Stimulated activated naive B cell treated with anti-CD40 and anti-IgM and Interleukin-4, amounts not matched to agents 10 μg/mL and 1 μg/mL and 100 μg/mL, for 72 hours (primary cell): ENCODE results near the gene PLA2G4E.

Experiments
- ATAC-seq, 2 donors: fragments of 150-1000 bp; cut with Tn5 transposase; replicated peaks; 2 replicates each; pipeline ENCODE4 v1.10.0; 2021; ENCODE audit warnings: moderate library complexity in 1 of 2
- DNase-seq: peaks from one replicate; pipeline ENCODE4 v3.0.0; 2021
- H3K27ac Mint-ChIP-seq: one replicate; pipeline ENCODE4 v1.8.0; 2022; ENCODE audit warnings: mild to moderate bottlenecking, mixed read lengths
- H3K27me3 Mint-ChIP-seq, 2 donors: one replicate each; pipeline ENCODE4 v1.8.0; 2022; ENCODE audit warnings: mixed read lengths in 2 of 2
- H3K36me3 Mint-ChIP-seq, 2 donors: one replicate each; pipeline ENCODE4 v1.8.0; 2022; ENCODE audit warnings: mixed read lengths in 2 of 2, mild to moderate bottlenecking in 1 of 2
- H3K4me1 Mint-ChIP-seq, 2 donors: one replicate each; pipeline ENCODE4 v1.8.0; 2022; ENCODE audit warnings: mixed read lengths in 2 of 2, mild to moderate bottlenecking in 1 of 2
- H3K4me3 Mint-ChIP-seq, 2 donors: one replicate each; pipeline ENCODE4 v1.8.0; 2022; ENCODE audit warnings: mild to moderate bottlenecking in 2 of 2, mixed read lengths in 2 of 2, moderate library complexity in 1 of 2
- H3K9me3 Mint-ChIP-seq, 2 donors: one replicate each; pipeline ENCODE4 v1.8.0; 2022; ENCODE audit warnings: mixed read lengths in 2 of 2, mild to moderate bottlenecking in 1 of 2

Gene PLA2G4E

DNA sequence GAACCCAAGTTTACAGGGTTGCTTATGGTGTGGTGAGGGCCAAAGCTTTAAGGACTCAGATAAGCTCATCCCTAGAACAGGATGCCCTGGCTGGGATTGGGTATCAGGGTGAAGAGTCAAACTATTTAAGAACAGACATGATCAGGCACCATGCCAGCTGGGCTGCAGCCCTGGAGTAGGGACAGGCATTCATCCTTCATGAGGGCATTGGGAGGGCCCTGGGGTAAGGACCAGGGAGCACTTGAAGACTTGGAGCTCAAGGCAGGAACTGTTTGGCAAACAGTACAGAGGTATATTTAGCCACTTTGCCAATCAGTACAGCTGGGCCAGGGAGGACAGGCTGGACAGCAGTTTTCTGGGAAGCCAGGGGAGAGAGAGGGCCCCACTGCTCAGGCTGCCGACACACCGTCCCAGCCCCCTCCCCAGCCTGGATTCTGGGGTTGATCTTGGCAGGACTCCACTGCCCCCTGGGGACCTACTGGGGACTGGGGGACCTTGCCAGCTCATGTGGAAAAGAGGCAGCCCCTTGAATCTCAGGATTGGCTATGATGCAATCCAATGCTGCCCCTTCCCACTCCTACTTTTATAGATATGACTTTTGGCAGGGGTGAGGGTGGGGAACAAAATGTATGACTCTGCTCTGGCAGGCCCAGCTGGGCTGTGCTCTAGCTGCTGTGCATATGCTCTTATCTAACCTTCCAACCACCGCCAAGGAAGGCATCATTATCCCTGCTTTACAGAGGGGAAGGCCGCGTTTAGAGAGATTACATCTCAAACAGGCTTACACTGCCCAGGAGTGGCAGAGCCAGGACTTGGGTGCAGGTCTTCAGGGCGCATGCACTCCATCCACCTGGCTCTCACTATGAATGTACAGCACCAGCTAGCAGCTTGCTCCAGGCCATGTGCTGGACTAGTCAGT is 2.3 kb downstream of the PLA2G4E start:
- no peaks in the 10 kb centered on the region for H3K9me3 Mint-ChIP-seq
- DNase-seq (no peak), ATAC-seq (no peak)
- H3K27me3 Mint-ChIP-seq = peaks cover 13% of the 10 kb centered on the region in 2 donors
- H3K4me1 Mint-ChIP-seq = no peaks in the 10 kb centered on the region
- H3K36me3 Mint-ChIP-seq = no peaks in the 10 kb centered on the region
- peak overlapping the region; percentile 7 for H3K27ac Mint-ChIP-seq
- H3K4me3 Mint-ChIP-seq = no peak overlapping the region

DNA sequence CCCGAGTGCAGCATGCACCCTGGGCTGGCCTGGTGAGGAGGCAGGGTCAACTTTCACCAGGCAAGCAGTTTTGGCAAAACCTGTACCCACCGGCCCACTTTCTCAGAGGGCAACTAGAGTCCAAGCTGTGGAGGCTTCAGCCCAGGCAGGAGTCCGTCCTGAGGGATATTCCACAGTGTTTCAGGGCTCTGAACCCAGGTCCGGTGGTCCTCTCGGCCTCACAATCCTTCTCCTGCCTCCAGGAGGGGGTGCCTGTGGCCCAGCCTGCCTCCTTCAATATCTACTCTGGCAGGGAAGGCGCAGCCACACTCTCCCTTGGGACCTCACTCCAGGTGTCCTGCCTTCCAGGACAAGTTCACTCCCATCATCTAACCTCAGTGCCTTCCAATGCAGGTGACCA is 3.9 kb downstream of the PLA2G4E start:
- Mint-ChIP-seq H3K4me3 (no peak overlapping the region), H3K27me3 (peaks cover 13% of the 10 kb centered on the region in 2 donors), H3K36me3 (no peaks in the 10 kb centered on the region), H3K27ac (no peak overlapping the region), H3K4me1 (no peaks in the 10 kb centered on the region), H3K9me3 (no peaks in the 10 kb centered on the region)
- no peak for ATAC-seq
- DNase-seq = no peak

DNA sequence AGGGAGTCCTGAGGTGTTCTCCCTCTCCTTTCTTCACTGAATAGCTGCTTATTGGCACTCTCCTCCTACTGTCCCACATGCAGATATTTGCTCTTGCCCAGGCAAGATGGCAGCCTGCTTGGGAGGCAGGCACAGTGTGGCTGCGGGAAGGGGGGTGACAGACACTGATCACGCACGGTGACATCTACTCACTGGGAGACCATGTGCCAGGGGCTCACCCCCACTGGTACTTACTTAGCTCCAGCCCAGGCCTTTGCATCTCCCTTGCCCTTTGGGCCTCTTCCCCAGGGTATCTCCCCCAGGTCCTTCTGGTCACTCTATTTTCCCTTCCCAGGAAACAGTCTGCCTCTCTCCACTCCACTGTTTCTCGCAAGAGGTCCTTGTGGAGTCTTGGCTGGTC is 6.4 kb downstream of the PLA2G4E start:
- peaks cover 10 to 11% of the 10 kb centered on the region in 2 donors for H3K4me1 Mint-ChIP-seq
- ATAC-seq (no peak), DNase-seq (no peak)
- H3K9me3 Mint-ChIP-seq = no peaks in the 10 kb centered on the region
- peaks cover 9 to 13% of the 10 kb centered on the region in 2 donors for H3K27me3 Mint-ChIP-seq
- no peaks in the 10 kb centered on the region for H3K36me3 Mint-ChIP-seq
- no peak overlapping the region for H3K27ac Mint-ChIP-seq
- H3K4me3 Mint-ChIP-seq = no peak overlapping the region

GRCh38 chr15:42012928-42013482 is 7.8 kb downstream of the PLA2G4E start:
- no peaks in the 10 kb centered on the region for H3K36me3 Mint-ChIP-seq
- DNase-seq (no peak), ATAC-seq (no peak)
- H3K4me1 Mint-ChIP-seq = peaks cover 10 to 11% of the 10 kb centered on the region in 2 donors
- no peak overlapping the region for H3K27ac Mint-ChIP-seq
- H3K9me3 Mint-ChIP-seq = no peaks in the 10 kb centered on the region
- H3K27me3 Mint-ChIP-seq = peaks cover 9 to 13% of the 10 kb centered on the region in 2 donors
- no peak overlapping the region for H3K4me3 Mint-ChIP-seq

GRCh38 chr15:42012241-42012640 is 8.6 kb downstream of the PLA2G4E start:
- H3K9me3 Mint-ChIP-seq = peaks cover 0 to 2% of the 10 kb centered on the region in 2 donors
- H3K4me3 Mint-ChIP-seq = no peak overlapping the region
- peaks cover 8 to 9% of the 10 kb centered on the region in 2 donors for H3K27me3 Mint-ChIP-seq
- H3K36me3 Mint-ChIP-seq = no peaks in the 10 kb centered on the region
- DNase-seq = no peak
- no peak for ATAC-seq
- H3K4me1 Mint-ChIP-seq = peaks cover 10 to 11% of the 10 kb centered on the region in 2 donors
- H3K27ac Mint-ChIP-seq = no peak overlapping the region

- Mint-ChIP-seq H3K27me3 (peaks cover 0 to 9% of the 10 kb centered on the region in 2 donors), H3K9me3 (peaks cover 0 to 2% of the 10 kb centered on the region in 2 donors), H3K27ac (peak overlapping the region; percentile 65), H3K4me3 (no peak overlapping the region), H3K36me3 (no peaks in the 10 kb centered on the region), H3K4me1 (peaks cover 10 to 11% of the 10 kb centered on the region in 2 donors)
- no peak for ATAC-seq
- no peak for DNase-seq
Observed at GRCh38 chr15:42011074-42011473, 9.8 kb downstream of the PLA2G4E start.

GRCh38 chr15:42010434-42010833 is 10.4 kb downstream of the PLA2G4E start:
- DNase-seq (no peak), ATAC-seq (peak; percentile 46 to 87)
- peak overlapping the region; percentile 65 for H3K27ac Mint-ChIP-seq
- peaks cover 0 to 7% of the 10 kb centered on the region in 2 donors for H3K27me3 Mint-ChIP-seq
- peaks cover 0 to 2% of the 10 kb centered on the region in 2 donors for H3K9me3 Mint-ChIP-seq
- H3K4me3 Mint-ChIP-seq = no peak overlapping the region
- H3K4me1 Mint-ChIP-seq = peaks cover 10 to 11% of the 10 kb centered on the region in 2 donors
- no peaks in the 10 kb centered on the region for H3K36me3 Mint-ChIP-seq

GRCh38 chr15:42009474-42009873 is 11.4 kb downstream of the PLA2G4E start:
- H3K9me3 Mint-ChIP-seq = peaks cover 0 to 2% of the 10 kb centered on the region in 2 donors
- H3K4me3 Mint-ChIP-seq = no peak overlapping the region
- no peaks in the 10 kb centered on the region for H3K27me3 Mint-ChIP-seq
- DNase-seq (no peak), ATAC-seq (no peak)
- H3K36me3 Mint-ChIP-seq = no peaks in the 10 kb centered on the region
- H3K27ac Mint-ChIP-seq = no peak overlapping the region
- peaks cover 10 to 11% of the 10 kb centered on the region in 2 donors for H3K4me1 Mint-ChIP-seq

- H3K27ac Mint-ChIP-seq = no peak overlapping the region
- peaks cover 10 to 11% of the 10 kb centered on the region in 2 donors for H3K4me1 Mint-ChIP-seq
- peaks cover 0 to 2% of the 10 kb centered on the region in 2 donors for H3K9me3 Mint-ChIP-seq
- H3K36me3 Mint-ChIP-seq = no peaks in the 10 kb centered on the region
- DNase-seq (no peak), ATAC-seq (no peak)
- no peaks in the 10 kb centered on the region for H3K27me3 Mint-ChIP-seq
- no peak overlapping the region for H3K4me3 Mint-ChIP-seq
Observed at GRCh38 chr15:42009022-42009421, 11.8 kb downstream of the PLA2G4E start.

GRCh38 chr15:42007386-42007785 is 13.5 kb downstream of the PLA2G4E start:
- Mint-ChIP-seq H3K27ac (no peak overlapping the region), H3K36me3 (no peaks in the 10 kb centered on the region)

GRCh38 chr15:42002333-42002732 is 18.5 kb downstream of the PLA2G4E start:
- ATAC-seq = no peak
- H3K4me1 Mint-ChIP-seq = peaks cover 6 to 7% of the 10 kb centered on the region in 2 donors
- peaks cover 0 to under 1% of the 10 kb centered on the region in 2 donors for H3K9me3 Mint-ChIP-seq
- no peaks in the 10 kb centered on the region for H3K36me3 Mint-ChIP-seq
- H3K27me3 Mint-ChIP-seq = peaks cover 5 to 8% of the 10 kb centered on the region in 2 donors
- no peak for DNase-seq
- H3K4me3 Mint-ChIP-seq = no peak overlapping the region
- no peak overlapping the region for H3K27ac Mint-ChIP-seq

More at GRCh38 chr15:42007386-42007785, 13.5 kb downstream of the PLA2G4E start:
- DNase-seq = no peak
- H3K4me1 Mint-ChIP-seq = peaks cover 10 to 11% of the 10 kb centered on the region in 2 donors
- H3K4me3 Mint-ChIP-seq = no peak overlapping the region
- no peak for ATAC-seq
- peaks cover 0 to 2% of the 10 kb centered on the region in 2 donors for H3K9me3 Mint-ChIP-seq
- H3K27me3 Mint-ChIP-seq = peaks cover 0 to 5% of the 10 kb centered on the region in 2 donors

- DNase-seq (no peak), ATAC-seq (no peak)
- no peak overlapping the region for H3K27ac Mint-ChIP-seq
- peaks cover 6 to 7% of the 10 kb centered on the region in 2 donors for H3K4me1 Mint-ChIP-seq
- H3K9me3 Mint-ChIP-seq = no peaks in the 10 kb centered on the region
- no peak overlapping the region for H3K4me3 Mint-ChIP-seq
- no peaks in the 10 kb centered on the region for H3K36me3 Mint-ChIP-seq
- peaks cover 5 to 8% of the 10 kb centered on the region in 2 donors for H3K27me3 Mint-ChIP-seq
Observed at GRCh38 chr15:42001236-42001635, 19.6 kb downstream of the PLA2G4E start.

DNA sequence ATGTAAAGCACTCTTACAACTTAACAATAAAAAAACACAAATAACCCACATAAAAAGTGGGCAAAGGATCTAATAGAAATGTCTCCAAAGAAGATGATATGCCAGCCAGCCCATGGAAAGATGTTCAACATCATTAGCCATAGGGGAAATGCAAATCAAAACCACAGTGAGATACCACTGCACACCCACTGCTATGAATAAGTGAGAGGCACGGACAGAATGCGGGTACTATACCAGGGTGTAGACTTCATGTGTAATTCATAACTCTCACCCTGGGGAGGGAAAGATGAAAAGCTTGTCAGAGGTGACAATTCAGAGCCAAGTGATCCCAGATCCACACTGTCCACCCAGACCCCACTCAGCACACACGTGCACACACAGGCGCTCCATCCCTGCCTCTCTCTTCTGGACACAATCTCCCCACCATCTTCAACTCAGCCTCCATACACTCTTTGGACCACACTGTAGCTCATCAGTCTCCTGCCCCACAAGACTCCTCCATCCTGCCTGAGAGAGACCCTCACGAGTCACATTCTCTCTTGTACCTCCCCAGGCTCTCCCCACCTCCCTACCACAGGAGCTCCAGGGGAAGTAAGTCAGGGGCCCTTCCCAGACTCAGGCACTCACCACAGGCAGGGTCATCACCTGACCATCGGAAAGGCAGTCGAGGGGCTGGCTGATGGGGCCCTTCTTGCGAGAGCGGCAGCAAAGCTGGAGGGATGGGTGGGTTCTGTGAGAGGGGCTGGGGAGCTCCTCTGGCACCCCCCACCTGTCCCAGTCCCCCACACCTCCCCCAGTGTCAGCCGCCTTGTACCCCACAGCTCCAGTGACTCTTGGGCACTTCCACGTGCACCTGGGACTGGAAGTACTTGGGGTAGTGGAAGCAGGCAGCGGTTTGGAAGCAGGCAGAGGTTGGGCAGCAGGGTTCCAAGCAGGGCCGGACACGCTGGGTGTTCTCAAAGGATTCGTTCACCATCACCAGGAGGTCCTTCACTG is 21.3 kb downstream of the PLA2G4E start:
- Mint-ChIP-seq H3K27me3 (peaks cover 5 to 8% of the 10 kb centered on the region in 2 donors), H3K4me3 (no peak overlapping the region), H3K27ac (no peak overlapping the region), H3K4me1 (peaks cover 6 to 7% of the 10 kb centered on the region in 2 donors), H3K36me3 (no peaks in the 10 kb centered on the region), H3K9me3 (no peaks in the 10 kb centered on the region)
- DNase-seq = no peak
- ATAC-seq = peak; percentile 39 to 56

DNA sequence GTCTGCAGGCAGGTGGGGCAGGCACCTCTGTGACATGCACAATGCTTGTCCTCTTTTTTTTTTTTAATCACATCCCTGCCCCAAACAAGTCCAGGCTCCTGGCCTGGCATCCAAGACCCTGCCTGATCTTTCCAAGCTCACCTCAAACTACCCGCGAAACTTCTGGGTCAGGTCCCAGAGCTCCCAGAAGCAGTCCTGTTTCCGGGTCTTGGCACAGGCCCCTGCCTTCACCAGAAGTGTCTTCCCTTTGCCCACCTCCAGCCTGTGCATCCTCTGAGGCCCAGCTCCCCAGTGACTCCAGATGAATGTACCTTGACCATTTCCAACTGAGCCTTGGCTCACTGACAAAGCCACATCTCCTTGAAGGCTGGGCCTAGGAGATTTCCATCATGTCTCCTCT is 23.0 kb downstream of the PLA2G4E start:
- Mint-ChIP-seq H3K9me3 (no peaks in the 10 kb centered on the region), H3K27ac (no peak overlapping the region), H3K27me3 (peaks cover 4 to 5% of the 10 kb centered on the region in 2 donors), H3K4me3 (no peak overlapping the region), H3K36me3 (no peaks in the 10 kb centered on the region), H3K4me1 (peaks cover 6 to 7% of the 10 kb centered on the region in 2 donors)
- DNase-seq = no peak
- ATAC-seq = no peak
